Measurements from ENCODE around the gene E2F7.

The E2F7 gene

DNA sequence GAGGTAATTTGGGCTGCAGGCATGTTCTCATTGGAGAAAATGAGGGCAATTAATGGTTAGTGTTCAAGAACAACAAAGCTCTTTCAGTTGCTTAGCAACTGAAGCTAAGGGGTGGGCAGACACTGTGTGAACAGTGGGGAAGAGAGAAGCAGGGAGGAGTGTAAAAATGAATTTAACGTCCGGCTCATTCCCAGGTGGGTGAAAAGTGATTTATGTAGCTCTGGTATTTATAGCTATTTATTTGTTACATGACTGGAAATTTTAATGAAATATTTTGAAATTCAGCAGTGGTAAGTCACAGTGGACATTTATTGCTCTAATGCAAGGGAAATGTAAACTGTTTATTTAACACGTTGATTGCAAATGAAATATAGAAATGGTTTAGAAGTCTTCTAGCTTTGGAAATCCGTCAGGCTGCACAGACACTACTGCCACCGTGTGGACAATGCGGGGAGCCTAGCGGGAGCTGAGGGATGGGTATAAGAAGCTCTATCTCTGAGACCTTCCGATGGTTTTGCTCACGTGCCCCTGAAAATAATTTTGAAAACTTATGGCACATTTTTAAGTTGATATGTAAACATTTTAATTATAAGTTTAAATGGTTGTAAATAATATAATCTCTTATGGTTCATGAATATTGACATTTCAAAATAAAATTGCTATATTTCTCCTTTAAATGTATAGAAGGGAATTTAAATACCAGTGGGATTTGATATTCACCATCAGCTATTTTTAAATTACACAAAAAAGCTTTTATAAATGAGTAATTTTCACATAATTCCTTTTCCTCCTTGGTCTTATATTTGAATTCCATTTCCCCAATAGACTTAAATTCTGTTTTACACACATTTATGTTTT is 54.4 kb downstream of the E2F7 start:
- DNase-seq: no peak

DNA sequence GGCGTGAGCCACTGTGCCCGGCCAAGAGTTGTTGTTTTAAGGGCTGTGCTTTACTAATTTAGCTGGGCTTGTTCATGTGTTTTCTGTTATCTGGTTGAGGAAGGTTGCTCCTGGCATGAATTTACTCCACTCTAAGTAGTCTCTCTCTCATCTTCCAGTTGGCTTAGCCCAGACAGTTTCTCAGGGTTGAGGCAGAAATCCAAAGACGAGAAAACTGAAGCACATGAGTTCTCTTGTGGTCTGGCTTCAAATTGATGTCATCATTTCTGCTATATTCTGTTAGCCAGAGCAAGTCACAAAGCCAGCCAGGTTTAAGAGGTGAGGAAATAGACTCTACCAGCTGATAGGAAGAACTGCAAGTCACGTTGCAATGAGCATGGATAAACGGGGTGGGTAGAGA is 57.9 kb downstream of the E2F7 start:
- DNase-seq: no peak

DNA sequence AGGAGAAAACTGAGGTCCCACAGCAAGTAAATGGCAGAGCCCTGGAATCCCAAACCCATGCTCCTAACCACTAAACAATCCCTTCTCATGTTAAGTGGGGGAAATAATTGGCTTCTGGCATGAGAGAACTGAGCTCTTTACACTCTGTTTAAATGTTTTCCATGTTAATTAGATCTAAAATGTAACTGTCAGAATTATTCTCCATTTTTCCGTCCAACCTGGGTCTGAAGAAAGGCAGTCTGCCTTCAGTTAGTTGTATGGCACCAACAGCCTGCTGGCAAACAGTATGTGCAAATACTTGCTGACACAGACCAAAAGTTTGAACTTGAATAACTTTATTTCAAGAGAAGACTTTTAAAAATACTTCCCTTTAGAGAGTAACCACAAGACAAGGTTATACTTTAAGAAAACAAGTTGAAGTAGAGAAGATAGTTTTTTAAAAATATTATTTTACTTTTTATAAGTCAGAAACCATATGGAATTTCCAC is 59.7 kb downstream of the E2F7 start:
- no peak for DNase-seq

DNA sequence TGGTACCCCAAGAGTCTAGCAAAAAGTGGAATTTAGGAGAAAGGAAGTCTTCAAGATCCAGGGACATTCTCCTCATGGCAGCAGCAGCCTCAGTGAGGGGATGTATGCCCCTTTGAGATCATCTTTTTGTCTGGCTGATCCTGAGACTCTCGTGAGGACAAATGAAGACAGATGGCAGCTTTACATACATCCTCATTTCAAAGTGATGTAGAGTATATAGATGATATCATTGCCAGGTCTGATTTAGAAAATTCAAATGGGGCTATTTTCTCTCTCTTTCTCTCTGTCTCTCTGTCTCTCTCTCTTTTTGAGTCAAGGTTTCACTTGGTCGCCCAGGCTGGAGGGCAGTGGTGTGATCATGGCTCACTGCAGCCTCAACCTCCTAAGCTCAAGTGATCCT is 61.5 kb downstream of the E2F7 start:
- no peak for DNase-seq

DNA sequence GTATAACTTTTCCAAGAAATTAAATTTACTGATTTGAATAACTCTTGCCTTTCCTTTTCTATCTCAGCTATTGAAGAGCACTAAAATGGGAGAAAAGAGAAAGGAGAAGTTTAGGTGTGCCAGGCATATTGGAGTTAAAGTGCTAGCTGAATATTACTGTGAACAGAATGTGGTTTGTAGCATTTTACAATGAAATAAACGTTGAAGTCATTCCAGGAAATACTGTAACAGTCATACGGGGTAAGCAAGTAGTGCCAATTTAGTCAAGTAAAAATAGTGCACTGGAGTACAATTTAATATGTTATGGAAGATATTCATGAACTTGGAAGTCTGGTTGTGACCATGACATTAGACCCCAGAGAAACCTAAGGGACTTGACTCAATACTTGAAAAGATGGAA is 62.1 kb downstream of the E2F7 start:
- DNase-seq: no peak

DNA sequence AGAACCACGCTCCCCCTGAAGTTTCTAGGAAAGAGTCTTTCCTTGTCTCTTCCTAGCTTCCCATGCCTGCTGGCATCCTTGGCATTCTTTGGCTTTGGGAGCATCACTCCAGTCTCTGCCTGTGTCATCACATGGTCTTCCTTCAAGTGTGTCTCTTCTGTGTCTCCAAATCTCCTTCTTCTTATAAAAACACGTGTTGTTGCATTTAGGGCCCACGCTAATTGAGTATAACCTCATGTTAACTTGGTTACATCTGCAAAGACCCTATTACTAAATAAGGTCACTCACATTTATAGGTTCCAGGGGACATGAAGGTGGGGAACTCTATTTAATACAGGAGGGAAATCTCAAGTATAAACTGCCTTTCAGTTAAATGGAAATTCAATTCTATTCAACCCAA is 63.0 kb downstream of the E2F7 start:
- DNase-seq: no peak

DNA sequence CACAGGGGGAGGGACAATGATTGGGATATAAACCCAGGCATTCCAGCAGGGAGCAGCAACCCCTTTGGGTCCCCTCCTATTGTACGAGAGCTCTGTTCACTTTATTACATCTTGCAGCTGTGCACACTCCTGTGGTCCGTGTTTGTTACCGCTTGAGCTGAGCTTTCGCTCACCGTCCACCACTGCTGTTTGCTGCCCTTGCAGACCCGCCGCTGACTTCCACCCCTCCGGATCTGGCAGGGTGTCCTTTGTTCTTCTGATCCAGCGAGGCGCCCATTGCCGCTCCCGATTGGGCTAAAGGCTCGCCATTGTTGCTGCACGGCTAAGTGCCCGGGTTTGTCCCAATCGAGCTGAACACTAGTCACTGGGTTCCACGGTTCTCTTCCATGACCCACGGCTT is 64.1 kb downstream of the E2F7 start:
- no peak for DNase-seq

DNA sequence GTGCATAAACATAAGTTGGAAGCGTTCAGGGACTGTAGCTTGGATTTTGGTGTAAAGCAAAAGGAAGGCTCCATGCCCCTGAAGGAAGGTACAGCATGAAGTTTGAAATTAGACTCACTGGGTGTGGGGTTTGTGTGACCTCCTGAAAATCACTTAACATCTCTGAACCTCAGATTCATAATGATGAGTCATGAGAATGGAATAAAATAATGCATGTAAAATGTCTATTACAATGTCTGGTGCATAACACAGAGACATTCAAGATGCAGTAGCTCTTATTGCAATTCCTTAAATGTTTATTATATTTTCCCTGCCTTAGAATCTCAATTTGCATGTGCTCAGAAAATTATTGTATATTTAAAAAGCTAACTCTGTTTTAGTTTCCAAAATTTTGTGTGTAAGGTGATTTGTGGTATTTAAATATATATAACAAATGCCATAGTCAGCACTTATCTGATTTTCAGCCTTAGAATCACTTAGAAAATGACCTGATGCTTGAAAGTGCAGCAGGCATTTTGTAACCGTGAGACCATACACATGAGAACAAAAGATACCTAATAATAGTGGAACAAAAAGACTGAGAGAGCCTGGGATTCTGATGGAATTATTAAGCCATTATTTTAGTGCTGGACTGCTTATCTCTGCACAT is 66.3 kb downstream of the E2F7 start:
- no peak for DNase-seq

DNA sequence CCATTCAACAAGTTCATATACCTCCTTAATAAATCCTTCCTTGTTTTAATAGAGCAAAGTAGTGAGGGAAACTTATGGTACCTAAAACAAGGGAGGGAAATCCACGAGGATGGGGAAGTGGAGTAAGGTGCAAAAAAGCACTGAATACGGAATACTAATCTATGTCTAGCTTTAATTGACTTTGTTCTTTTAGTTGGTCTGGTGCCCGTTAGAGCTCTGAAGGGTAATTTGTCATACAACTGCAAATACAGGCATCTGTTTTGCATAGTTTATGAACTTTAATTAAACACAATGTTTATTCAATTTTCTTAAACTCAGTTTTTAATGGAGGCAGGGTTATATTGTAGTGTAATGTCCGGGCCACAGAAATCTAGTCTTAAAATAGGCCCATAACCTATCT is 67.0 kb downstream of the E2F7 start:
- DNase-seq: no peak

DNA sequence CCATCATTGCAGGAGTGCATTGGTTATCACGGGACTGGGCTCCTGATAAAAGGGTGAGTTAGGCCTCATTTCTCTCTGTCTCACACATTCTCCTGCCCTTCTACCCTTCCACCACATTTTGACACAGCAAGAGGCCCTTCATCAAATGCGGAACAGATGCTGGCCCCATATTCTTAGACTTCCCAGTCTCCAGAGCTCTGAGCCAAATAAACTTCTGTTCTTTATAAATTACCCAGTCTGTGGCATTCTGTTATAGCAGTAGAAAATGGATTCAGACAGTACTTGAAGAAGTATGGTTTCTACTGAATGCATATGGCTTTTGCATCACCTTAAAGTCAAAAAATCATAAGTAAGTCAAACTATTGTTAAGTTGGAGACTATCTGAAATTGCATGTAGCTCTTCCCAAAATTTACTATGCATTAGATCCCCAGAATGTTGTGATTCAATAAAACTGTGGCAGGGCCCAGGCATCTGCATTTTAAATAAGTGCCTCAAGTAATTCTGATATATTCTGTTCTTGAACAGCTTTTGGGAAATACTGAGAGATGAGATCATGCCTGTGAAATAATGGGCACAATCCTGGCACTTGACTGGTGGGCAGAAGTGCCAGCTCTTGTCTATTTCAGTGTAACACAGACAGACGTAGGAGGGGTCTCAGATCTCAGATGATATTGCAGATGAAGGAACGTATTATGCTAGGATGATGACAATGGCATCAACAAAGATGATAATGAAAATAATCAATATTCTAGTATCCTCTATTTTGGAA is 68.2 kb downstream of the E2F7 start:
- DNase-seq: no peak

DNA sequence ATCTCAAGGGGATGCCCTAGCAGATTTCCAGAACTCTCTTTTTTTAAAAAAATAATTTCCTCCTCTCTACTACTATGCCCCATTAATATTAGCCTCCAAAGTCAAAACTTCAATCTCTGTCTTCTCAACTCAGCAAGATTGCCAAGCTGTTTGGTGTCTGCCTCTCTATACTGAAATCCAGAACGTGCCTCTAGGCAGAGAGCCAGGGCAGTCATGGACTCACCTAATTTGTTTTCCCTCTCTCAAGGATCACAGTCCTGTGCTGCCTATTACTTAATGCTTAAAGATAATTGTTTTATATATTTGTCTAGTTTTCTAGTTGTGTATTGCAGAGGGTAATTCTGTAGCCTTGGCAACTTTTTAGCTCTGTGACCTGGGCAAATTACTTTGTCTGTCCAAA is 74.7 kb downstream of the E2F7 start:
- no peak for DNase-seq

DNA sequence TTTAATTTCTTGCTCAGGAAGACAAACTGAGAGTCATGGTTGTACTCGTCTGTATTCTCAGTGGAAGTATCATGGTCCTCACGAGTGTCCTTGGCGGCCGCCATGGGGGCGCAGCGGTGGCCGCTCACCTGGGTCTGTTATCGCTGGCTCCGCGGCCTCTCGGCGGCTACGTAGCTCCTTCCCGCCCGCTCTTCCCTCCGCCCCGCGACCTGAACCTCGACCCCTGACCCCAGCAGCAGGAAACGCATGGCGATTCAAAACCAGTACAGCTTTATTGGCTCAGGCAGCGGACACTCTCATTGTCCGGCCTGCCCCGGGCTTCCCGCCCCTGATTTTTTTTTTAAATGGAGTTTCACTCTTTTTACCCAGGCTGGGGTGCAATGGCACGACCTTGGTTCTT is 80.8 kb downstream of the E2F7 start:
- DNase-seq: no peak

DNA sequence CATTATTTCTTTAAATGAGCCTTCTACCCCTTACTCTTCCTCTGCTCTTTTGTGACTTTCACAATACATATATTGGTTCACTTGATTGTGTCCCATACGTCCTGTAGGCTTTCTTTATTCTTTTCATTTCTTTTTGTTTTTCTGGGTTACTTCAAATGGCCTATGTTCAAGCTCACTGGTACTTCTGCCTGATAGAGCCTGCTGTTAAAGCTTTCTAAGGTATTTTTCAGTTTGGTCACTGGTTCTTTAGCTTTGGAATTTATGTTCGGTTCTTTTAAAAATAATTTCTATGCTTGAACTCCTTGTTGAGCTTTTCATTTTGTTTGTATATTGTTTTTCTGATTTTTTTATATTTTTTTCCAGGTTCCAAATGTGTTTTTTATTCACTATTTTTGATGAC is 81.9 kb downstream of the E2F7 start:
- DNase-seq: no peak

DNA sequence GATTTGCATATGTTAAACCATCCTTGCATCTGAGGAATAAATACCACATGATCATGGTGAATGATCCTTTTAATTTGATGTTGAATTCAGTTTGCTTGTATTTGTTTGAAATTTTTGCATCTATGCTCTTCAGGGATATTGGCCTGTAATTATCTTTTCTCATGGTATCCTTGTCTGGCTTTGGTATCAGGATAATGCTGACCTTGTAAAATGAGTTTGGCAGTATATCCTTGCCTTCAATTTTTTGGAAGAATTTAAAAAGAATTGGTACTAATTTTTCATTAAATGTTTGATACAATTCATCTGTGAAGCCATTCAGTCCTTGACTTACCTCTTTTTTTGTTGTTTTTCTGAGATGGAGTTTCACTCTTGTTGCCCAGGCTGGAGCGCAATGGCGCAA is 85.2 kb downstream of the E2F7 start:
- DNase-seq: no peak

DNA sequence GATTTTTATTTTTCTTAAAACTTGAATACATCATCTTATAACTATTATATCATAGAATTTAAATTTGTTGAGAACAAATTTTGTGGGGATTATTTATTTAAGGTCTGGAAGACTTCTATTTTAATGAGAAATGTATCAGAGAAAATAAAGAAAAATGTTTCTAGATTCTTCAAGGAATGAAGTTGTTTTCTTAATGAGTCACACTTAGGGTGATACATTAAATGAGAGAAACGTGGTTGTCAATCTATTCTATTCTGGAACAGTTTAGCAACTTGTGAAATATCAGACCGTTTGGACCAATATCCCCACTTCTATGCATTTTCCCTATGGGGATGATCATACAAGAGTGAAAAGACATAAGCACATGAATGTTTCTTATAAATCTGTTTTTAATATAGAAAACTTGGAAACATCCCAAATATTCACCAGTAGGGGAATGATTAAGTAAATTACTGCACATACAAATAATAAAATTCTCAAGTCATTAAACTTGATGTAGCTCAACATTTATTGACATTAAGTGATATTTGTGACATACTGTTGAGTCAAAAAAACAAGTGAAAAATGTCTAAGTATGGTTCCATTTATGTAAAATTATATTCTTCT is 88.5 kb downstream of the E2F7 start:
- DNase-seq: no peak

All from cortex of kidney (tissue), 1 donor.